Stimulated activated CD8-positive, alpha-beta memory T cell treated with anti-CD3 and anti-CD28 coated beads, Interleukin-15, amount 100 ng/mL, for 48 hours (primary cell): ENCODE data around the gene DMKN.

Experiments used
- DNase-seq, 2 donors: peaks; one replicate each; pipeline ENCODE4 v3.0.0-alpha.2; 2020; ENCODE audit warnings: low read depth in 2 of 2

Gene DMKN

GRCh38 chr19:35524181-35524837 is 10.9 kb upstream of the DMKN start:
- no peak for DNase-seq

GRCh38 chr19:35522745-35523327 is 9.4 kb upstream of the DMKN start:
- DNase-seq: no peak

GRCh38 chr19:35521124-35521743 is 7.8 kb upstream of the DMKN start:
- DNase-seq: no peak

DNA sequence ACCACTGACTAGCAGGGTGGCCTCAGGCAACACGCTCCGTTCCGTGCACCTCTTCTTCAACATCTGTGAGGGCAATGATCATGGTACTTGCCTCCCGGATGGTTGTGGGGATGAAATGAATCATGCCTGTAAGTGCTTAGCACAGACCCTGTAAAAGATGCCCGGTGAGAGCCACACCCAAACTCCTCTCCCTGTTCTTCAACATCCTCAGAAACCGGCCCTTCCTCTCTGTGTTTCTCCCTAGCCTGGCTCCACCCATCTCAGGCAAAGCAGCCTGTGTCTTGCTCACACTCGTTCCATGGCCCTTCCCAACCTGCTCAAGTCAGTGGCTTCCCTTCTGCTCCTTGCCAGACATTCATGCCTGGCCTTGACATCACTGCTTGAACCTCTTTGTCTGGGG is 5.8 kb upstream of the DMKN start:
- DNase-seq: no peak

DNA sequence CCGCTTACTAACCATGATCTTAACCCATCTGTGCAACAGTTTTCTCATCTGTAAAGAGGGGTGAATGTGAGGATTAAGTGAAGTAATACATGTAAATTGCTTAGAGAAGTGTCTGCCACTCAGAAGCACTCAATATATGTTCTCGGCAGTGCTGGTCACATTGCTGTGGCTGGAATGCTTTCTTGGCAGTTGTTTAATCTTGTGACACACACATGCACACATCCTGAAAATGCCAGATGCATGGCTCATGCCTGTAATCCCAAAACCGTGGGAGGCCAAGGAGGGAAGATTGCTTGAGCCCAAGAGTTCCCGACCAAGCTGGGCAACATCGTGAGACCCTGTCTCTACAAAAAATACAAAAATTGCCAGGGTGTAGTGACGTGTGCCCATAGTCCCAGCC is 4.9 kb upstream of the DMKN start:
- DNase-seq: no peak

DNA sequence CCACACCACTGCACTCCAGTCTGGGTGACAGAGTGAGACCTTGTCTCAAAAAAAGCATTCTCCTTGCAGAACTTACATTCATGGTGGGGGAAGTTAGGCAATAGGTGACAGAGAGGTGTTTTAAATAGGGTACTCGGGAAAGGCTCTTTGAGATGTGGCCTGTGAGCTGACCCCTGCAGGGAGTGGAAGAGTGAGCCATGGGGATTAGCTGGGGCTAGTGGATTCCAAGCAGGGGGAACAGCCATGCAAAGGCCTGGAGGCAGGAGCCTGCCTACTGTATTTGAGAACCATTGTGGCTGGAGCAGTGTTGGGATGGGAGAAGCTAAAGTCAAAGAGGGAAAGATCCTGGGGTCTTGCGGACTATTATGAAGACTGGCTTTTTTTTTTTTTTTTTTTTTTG is 3.9 kb upstream of the DMKN start:
- no peak for DNase-seq

DNA sequence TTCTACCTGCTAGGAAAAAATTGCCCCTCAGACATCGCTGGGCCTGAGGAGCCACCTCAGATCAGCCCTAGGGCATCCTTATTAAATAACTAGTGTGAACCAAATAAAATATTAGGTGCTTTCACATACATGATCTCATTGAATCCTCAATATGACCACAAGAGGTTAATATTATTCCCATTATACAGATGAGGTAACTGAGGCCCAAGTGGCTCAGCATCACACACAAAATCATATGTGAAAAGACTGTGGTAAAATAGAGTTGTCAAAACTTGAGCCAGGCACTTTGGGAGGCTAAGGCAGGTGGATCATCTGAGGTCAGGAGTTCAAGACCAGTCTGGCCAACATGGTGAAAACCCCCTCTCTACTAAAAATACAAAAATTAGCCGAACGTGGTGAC is 2.9 kb upstream of the DMKN start:
- DNase-seq: no peak

DNA sequence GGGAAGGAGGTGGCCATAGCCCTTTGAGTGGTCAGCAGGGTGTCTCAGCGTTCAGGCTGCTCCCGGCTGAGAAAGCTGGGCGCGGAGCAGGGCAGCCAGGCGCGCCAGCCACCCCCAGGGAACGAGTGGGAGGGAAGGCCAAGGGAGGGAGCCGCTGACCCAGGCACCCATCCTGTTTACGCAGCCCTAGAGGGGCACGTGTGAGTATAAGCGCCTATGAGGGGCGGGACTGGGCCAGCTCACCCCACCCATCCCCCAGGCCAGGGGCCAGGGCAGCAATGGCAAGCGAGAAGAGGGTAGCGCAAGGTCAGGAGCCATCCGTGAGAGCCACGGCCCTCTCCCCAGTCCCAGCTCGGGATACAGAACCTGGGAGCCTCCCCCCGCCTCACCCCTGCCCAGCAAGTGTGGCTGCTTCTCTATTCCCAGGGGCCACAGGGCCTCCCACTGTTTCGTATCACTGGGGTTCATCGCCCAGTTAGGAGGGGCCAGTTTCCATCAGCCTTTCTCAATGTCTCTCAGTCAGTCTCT is 897 bp upstream of the DMKN start:
- DNase-seq: no peak

- no peak for DNase-seq
These were observed 420 bp downstream of the DMKN start for GRCh38 chr19:35512831-35513627.

DNA sequence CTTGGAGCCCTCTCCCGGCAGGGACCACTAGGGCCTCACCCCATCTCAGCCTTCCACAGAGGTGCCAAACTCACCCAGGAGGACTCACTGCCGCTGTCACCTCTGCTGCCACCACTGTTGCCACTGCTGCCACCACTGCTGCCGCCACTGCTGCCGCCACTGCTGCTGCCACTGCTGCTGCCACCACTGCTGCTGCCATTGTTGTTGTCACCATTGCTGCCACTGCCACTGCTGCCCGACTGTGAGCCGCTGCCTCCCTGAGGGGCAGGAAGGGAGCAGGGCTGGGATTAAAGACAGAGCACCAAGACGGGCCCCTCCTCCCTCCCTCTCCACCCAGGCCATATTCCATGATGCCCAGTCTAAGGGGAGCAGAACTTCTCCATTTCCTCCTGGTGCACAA is 2.1 kb downstream of the DMKN start:
- DNase-seq: no peak

DNA sequence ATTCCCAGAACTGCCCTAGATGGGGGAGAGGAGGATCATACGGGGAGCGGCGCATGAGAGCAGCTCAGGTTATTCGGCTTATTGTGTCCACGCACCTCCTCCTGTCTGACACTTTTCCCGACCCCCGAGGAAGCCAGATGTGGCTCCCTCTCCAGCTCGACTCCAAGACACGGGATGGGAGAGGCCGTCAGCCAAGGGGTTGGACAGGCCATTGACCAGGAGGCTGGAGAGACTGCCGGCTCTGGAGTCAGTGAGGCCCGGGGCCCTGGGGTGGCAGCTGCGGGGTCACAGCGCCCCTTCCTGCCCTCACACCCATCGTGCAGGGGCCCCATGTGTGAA is 2.9 kb downstream of the DMKN start:
- DNase-seq: no peak

- DNase-seq: peak; percentile 63 to 65
These were observed 3.4 kb downstream of the DMKN start for GRCh38 chr19:35509861-35510625.

DNA sequence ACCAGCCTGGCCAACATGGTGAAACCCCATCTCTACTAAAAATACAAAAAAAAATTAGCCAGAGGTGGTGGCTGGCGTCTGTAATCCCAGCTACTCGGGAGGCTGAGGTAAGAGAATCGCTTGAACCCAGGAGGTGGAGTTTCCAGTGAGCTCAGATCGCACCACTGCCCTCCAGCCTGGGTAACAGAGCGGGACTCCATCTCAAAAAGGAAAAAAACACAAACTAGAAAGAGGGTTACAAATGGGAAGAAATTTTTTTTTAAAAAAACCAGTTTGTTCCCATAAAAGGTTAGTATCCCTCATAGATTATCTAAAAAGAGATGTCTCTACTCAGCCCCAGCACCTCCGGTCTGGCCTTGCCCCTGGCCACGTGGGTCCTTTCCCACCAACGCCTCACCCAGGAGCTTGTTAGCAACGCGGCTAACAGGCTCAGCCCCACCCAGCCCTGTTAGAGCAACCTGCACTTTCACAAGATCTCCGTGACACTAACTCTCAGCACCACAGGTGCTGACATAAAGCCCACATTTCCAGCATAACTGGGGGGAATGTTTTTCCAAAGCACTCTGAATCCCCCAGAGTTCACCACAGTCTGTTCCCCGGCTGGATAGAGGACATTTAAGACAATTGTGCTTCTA is 4.3 kb downstream of the DMKN start:
- peak in 1 of 2 donors; percentile 14 for DNase-seq

- DNase-seq: no peak
These were observed 5.3 kb downstream of the DMKN start for GRCh38 chr19:35508129-35508528.

DNA sequence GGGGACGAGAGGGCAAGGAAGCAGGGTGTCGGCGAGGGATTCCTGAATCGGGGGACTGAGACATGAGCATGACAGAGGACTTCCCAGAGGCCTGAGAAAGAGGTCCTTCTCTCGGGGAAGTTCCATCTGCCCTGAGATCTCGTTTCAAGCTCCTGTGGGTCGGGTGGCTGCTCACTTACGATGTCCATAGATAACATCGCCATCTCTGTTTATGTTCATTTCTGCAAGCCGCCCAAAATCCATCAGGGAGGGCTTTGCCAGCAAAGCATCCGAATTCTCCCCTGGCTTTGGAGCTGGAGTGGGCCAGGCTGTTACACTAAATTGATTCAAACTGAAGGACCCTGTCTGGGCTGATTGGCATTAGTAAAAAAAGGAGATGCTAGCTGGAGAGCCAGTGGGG is 5.9 kb downstream of the DMKN start:
- no peak for DNase-seq

DNA sequence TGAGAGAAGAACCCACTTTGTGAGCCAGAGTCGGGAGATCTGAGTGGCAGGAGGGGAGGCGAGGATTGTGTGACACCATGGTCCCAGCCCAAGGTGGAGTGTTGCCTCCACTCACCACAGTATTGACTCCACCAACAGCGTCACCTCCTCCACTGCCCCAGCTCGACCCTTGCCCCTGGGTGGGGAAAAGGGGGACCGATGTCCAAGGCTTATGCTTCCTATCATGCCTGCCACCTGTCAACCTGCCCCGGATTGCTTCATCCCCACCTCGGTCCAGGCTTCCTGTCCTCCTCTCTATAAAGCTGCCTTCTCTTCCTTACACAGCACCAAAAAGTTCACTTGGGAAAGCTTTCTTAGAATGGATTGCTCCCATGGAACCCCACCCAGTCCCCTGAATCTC is 7.4 kb downstream of the DMKN start:
- no peak for DNase-seq

GRCh38 chr19:35502751-35503150 is 10.7 kb downstream of the DMKN start:
- no peak for DNase-seq

GRCh38 chr19:35501684-35502083 is 11.8 kb downstream of the DMKN start:
- no peak for DNase-seq

GRCh38 chr19:35500611-35501010 is 12.8 kb downstream of the DMKN start:
- DNase-seq: no peak

- DNase-seq: no peak
These were observed 14.4 kb downstream of the DMKN start for GRCh38 chr19:35498984-35499527.

DNA sequence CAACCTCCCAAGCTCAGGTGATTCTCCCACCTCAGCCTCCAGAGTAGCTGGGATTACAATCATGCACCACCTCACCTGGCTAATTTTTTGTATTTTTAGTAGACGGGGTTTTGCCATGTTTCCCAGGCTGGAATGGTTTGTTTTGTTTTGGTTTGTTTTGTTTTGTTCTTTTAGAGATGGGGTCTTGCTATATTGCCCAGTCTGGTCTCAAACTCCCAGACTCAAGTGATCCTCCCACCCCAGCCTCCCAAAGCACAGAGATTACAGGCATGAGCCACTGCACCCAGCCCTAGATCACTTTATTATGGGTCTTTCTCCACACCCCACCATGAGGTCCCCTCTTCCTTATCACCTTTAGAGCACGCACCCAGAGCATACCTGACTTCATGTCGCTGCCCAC is 15.2 kb downstream of the DMKN start:
- DNase-seq: no peak
